SH-SY5Y (cell line): Measurements from ENCODE around the gene SHCBP1.

ENCODE experiments used
- GATA2 ChIP-seq: IDR thresholded peaks from 2 replicates; pipeline ENCODE4 v1.6.1; 2011; ENCODE audit warnings: mild to moderate bottlenecking, low read depth, low read length
- GATA3 ChIP-seq: IDR thresholded peaks from 2 replicates; pipeline ENCODE4 v1.6.1; 2011; ENCODE audit warnings: low read depth, mild to moderate bottlenecking, low read length, moderate library complexity

GRCh38 chr16:46577988-46578579 lies 43.1 kb downstream of the SHCBP1 start:
- TF ChIP-seq GATA3 (no peak), GATA2 (no peak)
